ENCODE results near the gene EXOC4.

DNA sequence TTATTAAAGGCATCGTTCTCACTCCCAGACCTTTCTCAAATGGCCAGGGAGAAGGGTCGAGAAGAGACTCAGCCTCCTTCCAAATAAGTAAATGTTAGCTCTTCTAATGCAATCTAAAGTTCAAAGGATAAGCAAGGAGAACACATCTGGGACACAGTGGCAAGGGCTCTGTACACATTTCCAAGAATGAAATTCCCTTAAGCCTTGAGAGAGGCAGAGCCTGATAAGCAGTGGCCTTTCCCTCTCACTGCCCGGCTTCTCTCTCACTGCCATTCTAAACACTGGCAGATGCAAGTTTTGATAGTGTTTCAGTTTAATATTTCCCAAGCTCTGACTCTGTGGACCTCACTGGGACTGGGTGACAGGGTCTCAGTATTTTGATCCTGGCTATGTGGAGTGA lies 35.1 kb upstream of the EXOC4 start:
- TF ChIP-seq CTCF (conservative IDR thresholded peaks at IDR 0.05; ENCODE audit: low read length) (no peak), EZH2phosphoT487 (IDR thresholded peaks at IDR 0.05; ENCODE audit: borderline replicate concordance) (no peak)
